Measurements from ENCODE around the gene ASTL.

Gene ASTL

DNA sequence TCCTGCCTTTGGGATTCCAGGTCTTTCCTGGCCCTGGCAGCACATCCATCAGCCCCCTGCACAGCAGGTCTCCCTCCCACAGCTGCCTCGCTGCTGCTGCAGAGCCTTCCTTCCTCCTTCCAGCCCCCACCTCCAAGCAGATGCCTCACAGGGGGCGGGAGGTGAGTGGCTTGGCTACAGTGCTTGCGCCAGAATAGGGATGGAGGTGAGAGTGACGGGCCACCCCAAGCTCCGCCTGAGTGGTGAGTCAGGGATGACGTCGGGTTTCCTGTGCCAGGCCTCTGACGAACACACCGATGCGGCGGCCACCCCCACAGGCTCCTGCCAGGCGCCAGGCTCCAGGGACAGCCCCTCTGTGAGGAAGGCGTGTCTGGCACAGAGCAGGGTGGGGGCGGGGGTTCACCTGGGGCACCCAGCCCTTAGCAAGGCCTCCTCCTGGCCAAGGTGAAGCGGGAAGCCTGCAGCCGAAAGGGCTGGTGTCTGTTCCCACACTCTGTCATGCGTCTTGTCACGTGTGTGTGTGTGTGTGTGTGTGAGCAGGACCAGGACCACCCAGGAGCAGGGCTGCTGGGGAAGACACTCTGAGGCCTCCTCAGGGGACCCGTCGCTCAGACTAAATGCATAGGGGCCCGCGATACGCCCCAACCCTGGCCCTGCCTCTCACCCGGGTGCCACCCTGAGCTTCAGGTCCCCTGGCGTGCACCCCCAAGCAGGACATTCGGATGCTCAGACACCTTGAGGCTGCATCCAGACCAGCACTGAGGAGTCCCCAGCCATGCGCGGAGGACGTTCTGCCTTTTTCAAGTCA lies 10.3 kb upstream of the ASTL start:
- TF ChIP-seq CREB1 (IDR thresholded peaks at IDR 0.05; ENCODE audit: low read depth) (peak; percentile 86), EGR1 (IDR thresholded peaks at IDR 0.05) (0 out of 2 replicates have a peak, but pooled peaks have one; percentile 38), TAF1 (IDR thresholded peaks at IDR 0.05; ENCODE audit: low read depth) (no peak)
- TF ChIP-seq, protein P1, sequence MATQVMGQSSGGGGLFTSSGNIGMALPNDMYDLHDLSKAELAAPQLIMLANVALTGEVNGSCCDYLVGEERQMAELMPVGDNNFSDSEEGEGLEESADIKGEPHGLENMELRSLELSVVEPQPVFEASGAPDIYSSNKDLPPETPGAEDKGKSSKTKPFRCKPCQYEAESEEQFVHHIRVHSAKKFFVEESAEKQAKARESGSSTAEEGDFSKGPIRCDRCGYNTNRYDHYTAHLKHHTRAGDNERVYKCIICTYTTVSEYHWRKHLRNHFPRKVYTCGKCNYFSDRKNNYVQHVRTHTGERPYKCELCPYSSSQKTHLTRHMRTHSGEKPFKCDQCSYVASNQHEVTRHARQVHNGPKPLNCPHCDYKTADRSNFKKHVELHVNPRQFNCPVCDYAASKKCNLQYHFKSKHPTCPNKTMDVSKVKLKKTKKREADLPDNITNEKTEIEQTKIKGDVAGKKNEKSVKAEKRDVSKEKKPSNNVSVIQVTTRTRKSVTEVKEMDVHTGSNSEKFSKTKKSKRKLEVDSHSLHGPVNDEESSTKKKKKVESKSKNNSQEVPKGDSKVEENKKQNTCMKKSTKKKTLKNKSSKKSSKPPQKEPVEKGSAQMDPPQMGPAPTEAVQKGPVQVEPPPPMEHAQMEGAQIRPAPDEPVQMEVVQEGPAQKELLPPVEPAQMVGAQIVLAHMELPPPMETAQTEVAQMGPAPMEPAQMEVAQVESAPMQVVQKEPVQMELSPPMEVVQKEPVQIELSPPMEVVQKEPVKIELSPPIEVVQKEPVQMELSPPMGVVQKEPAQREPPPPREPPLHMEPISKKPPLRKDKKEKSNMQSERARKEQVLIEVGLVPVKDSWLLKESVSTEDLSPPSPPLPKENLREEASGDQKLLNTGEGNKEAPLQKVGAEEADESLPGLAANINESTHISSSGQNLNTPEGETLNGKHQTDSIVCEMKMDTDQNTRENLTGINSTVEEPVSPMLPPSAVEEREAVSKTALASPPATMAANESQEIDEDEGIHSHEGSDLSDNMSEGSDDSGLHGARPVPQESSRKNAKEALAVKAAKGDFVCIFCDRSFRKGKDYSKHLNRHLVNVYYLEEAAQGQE (IDR thresholded peaks at IDR 0.05; ENCODE audit: low read depth), result no peak

DNA sequence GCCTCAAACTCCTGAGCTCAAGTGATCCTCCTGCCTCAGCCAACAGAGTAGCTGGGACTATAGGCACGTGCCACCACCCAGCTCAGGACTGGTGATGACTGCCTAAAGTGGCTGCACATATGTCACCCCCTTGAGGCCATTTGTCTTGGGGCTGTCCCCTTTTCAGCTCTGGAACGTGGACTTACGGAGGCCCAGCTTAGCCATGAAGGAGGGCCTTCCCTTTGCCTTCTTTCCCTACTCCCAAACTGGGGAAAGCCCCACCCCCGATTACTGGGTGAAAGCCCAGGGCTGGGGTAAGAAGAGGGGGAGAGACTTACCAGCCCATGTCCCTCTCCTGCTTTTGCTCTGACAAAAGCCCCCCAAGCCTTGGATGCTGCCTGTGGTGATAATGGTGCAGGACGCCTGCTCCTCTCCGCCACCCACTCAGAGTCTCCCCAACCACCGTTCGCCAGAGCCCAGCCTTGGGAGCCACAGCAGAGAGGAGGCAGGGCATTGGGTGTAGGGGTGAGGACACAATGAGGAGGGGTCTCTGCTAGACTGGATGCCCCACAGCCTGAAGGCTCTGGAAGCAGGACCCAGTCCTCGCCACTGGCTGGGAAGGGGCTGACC lies 9.4 kb upstream of the ASTL start:
- TF ChIP-seq RAD21 (IDR thresholded peaks at IDR 0.05; ENCODE audit: low read depth), result no peak
- no peak for TF ChIP-seq TCF12 (IDR thresholded peaks at IDR 0.05; ENCODE audit: low read depth)
- no peak for TF ChIP-seq CEBPB (IDR thresholded peaks at IDR 0.05)
- TF ChIP-seq EGR1 (IDR thresholded peaks at IDR 0.05), result no peak
- no peak for TF ChIP-seq TAF1 (IDR thresholded peaks at IDR 0.05; ENCODE audit: low read depth)
- TF ChIP-seq, protein P2, sequence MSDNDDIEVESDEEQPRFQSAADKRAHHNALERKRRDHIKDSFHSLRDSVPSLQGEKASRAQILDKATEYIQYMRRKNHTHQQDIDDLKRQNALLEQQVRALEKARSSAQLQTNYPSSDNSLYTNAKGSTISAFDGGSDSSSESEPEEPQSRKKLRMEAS (IDR thresholded peaks at IDR 0.05), result no peak
- no peak for TF ChIP-seq NFIC (IDR thresholded peaks at IDR 0.05)
- TF ChIP-seq EP300 (IDR thresholded peaks at IDR 0.05; ENCODE audit: borderline replicate concordance), result no peak
- TF ChIP-seq, protein P1 (IDR thresholded peaks at IDR 0.05; ENCODE audit: low read depth), result no peak
- TF ChIP-seq, protein P3, sequence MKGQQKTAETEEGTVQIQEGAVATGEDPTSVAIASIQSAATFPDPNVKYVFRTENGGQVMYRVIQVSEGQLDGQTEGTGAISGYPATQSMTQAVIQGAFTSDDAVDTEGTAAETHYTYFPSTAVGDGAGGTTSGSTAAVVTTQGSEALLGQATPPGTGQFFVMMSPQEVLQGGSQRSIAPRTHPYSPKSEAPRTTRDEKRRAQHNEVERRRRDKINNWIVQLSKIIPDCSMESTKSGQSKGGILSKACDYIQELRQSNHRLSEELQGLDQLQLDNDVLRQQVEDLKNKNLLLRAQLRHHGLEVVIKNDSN (IDR thresholded peaks at IDR 0.05), result no peak
- no peak for TF ChIP-seq FOXM1 (IDR thresholded peaks at IDR 0.05; ENCODE audit: borderline replicate concordance, low read depth)
- TF ChIP-seq YY1 (IDR thresholded peaks at IDR 0.05; ENCODE audit: low read depth), result no peak
- no peak for TF ChIP-seq TEAD4 (IDR thresholded peaks at IDR 0.05)
- TF ChIP-seq ZBTB7A (IDR thresholded peaks at IDR 0.05; ENCODE audit: low read depth), result no peak

DNA sequence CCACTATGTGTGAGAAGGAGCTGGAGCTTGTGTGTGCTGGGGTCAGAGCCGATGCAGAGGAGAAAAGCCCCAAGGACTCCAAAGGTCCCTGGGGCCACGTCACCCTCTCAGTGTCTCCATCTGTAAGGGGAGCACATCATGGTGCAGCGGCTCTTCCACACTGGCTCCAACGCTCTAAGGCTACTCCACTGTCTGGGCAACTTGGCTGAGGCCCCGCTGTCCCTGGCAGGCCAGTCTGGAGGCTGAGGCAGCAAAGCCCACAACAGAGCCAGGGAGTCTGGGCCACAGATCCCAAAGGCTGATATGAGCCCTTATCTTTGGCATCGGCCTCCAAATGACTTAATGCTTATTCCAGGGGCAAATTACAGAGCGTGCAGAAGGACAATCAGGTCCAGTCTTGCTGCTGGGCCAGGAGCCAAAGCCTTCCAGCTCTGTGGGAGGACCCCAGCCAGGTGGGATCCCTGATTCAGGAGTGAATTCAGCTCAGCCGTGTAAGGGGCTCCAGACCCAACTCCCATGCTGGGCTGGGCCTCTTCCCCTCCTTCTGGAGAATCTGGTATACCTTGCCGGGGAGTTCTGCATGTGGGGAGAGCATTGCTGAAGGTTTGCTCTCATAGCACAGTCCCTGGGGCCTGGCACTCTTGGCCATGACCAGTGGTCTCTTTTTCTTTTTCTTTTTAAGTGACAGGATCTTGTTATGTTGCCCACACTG lies 8.7 kb upstream of the ASTL start:
- TF ChIP-seq, protein P3 (IDR thresholded peaks at IDR 0.05), result no peak
- no peak for TF ChIP-seq YY1 (IDR thresholded peaks at IDR 0.05; ENCODE audit: low read depth)
- no peak for TF ChIP-seq EP300 (IDR thresholded peaks at IDR 0.05; ENCODE audit: borderline replicate concordance)
- TF ChIP-seq EGR1 (IDR thresholded peaks at IDR 0.05), result no peak
- TF ChIP-seq CEBPB (IDR thresholded peaks at IDR 0.05), result no peak
- no peak for TF ChIP-seq CREB1 (IDR thresholded peaks at IDR 0.05; ENCODE audit: low read depth)
- TF ChIP-seq RAD21 (IDR thresholded peaks at IDR 0.05; ENCODE audit: low read depth), result no peak
- TF ChIP-seq TEAD4 (IDR thresholded peaks at IDR 0.05), result no peak
- TF ChIP-seq, protein P1 (IDR thresholded peaks at IDR 0.05; ENCODE audit: low read depth), result no peak
- TF ChIP-seq TAF1 (IDR thresholded peaks at IDR 0.05; ENCODE audit: low read depth), result no peak
- TF ChIP-seq NFIC (IDR thresholded peaks at IDR 0.05), result no peak
- TF ChIP-seq TCF12 (IDR thresholded peaks at IDR 0.05; ENCODE audit: low read depth), result no peak
- TF ChIP-seq, protein P2 (IDR thresholded peaks at IDR 0.05), result no peak
- no peak for TF ChIP-seq FOXM1 (IDR thresholded peaks at IDR 0.05; ENCODE audit: borderline replicate concordance, low read depth)
- TF ChIP-seq ZBTB7A (IDR thresholded peaks at IDR 0.05; ENCODE audit: low read depth), result no peak
